OCI-LY7 (cell line): ENCODE measurements around the gene PAPLN. TPM values are rescaled to one million over a fixed set of nuclear protein-coding genes. Genes with fewer than 3 reads are reported as not detected.

ENCODE experiments used
- BruUV-seq: library from RNA; stranded (reverse); fragments of 400-500 nt; replicated peaks from 2 replicates; lab custom pipeline; 2021; lab: Mats Ljungman, UMichigan
- CTCF ChIA-PET: fragments of 300-600 bp; sonication (Branson Sonifier 250); formaldehyde crosslinking; loops from one replicate; lab custom pipeline; 2022; ENCODE audit warnings: antibody characterized with exemption; ENCODE audit not compliant: unreplicated experiment; lab: Charles Lee
- POLR2A ChIA-PET: fragments of 300-600 bp; sonication (Branson Sonifier 250); formaldehyde crosslinking; loops from one replicate; lab custom pipeline; 2022; ENCODE audit warnings: antibody characterized with exemption; lab: Charles Lee
- DNase-seq: peaks from one replicate; pipeline ENCODE4 v3.0.0-alpha.2; 2015; ENCODE audit warnings: low spot score
- H2AFZ ChIP-seq: fragments of 200-600 bp; sonication (generic), shearing (Covaris generic); 2 replicates; pipeline ENCODE4 v1.6.1; 2014; ENCODE audit warnings: mild to moderate bottlenecking, antibody characterized with exemption, low read length, moderate library complexity
- H3K27ac ChIP-seq: fragments of 200-600 bp; sonication (generic); 2 replicates; pipeline ENCODE4 v1.5.1; 2014; ENCODE audit warnings: mixed run types, low read depth, mild to moderate bottlenecking, moderate library complexity, low read length, inconsistent platforms; ENCODE audit not compliant: poor library complexity, severe bottlenecking
- H3K36me3 ChIP-seq: fragments of 200-600 bp; sonication (generic); 2 replicates; pipeline ENCODE4 v1.6.1; 2014; ENCODE audit warnings: mild to moderate bottlenecking, antibody characterized with exemption, low read length, moderate library complexity, mixed read lengths; ENCODE audit not compliant: insufficient read depth
- H3K4me1 ChIP-seq: fragments of 200-600 bp; sonication (generic); 2 replicates; pipeline ENCODE4 v1.5.1; 2014; ENCODE audit warnings: mild to moderate bottlenecking, low read length; ENCODE audit not compliant: insufficient read depth, poor library complexity, severe bottlenecking
- H3K4me2 ChIP-seq: fragments of 200-600 bp; sonication (generic); 2 replicates; pipeline ENCODE4 v1.6.1; 2014; ENCODE audit warnings: mild to moderate bottlenecking, low read length
- H3K4me3 ChIP-seq: fragments of 200-600 bp; sonication (generic); 2 replicates; pipeline ENCODE4 v1.5.1; 2014; ENCODE audit warnings: mild to moderate bottlenecking, low read depth, low read length; ENCODE audit not compliant: poor library complexity, severe bottlenecking
- H3K79me2 ChIP-seq: fragments of 200-600 bp; sonication (generic); 2 replicates; pipeline ENCODE4 v1.6.1; 2016; ENCODE audit warnings: low read depth, mild to moderate bottlenecking, low read length, moderate library complexity, mixed read lengths; ENCODE audit not compliant: insufficient read depth
- H3K9me2 ChIP-seq: fragments of 200-600 bp; sonication (generic); 2 replicates; pipeline ENCODE4 v1.6.1; 2016; ENCODE audit warnings: mild to moderate bottlenecking, low read length, mixed read lengths; ENCODE audit not compliant: insufficient read depth
- H3K9me3 ChIP-seq: fragments of 200-600 bp; sonication (generic); 2 replicates; pipeline ENCODE4 v1.6.1; 2014; ENCODE audit warnings: mild to moderate bottlenecking, mixed run types, low read length, mixed read lengths
- H4K20me1 ChIP-seq: fragments of 200-600 bp; sonication (generic); 2 replicates; pipeline ENCODE4 v1.6.1; 2014; ENCODE audit warnings: mild to moderate bottlenecking, antibody characterized with exemption, low read length, moderate library complexity, mixed read lengths; ENCODE audit not compliant: insufficient read depth
- CTCF ChIP-seq: fragments of 200-600 bp; sonication (generic); conservative IDR thresholded peaks from 2 replicates; pipeline ENCODE4 v1.5.1; 2014; ENCODE audit warnings: mild to moderate bottlenecking, antibody characterized with exemption, low read length, moderate library complexity, mixed read lengths
- EZH2phosphoT487 ChIP-seq: fragments of 200-600 bp; sonication (generic); IDR thresholded peaks from 2 replicates; pipeline ENCODE4 v1.6.1; 2018; ENCODE audit warnings: low read depth, borderline replicate concordance, mild to moderate bottlenecking, mixed run types, antibody characterized with exemption, low read length, moderate library complexity, mixed read lengths
- intact Hi-C: fragments of 100-400 bp; cut with micrococcal nuclease; formaldehyde crosslinking; loops from one replicate; pipeline ENCODE4 v1.10.0; 2022; ENCODE audit not compliant: unreplicated experiment
- total RNA-seq, 2 experiments: library from RNA; depleted of rRNA in 1 of 2; stranded (reverse); fragments of >200 nt in 1 of 2; shearing (Covaris generic) in 1 of 2; gene quantifications; 2 replicates each; pipeline ENCODE4 v1.2.3, GENCODE V29; 2014 to 2022

The PAPLN gene
- total RNA-seq, 2 experiments from 2014 or later: 4.0 to 9.0 TPM

GRCh38 chr14:73223049-73223448 lies 14.3 kb upstream of the PAPLN start:
- Histone ChIP-seq H3K79me2 (no peaks in the 10 kb centered on the region), H3K4me2 (peak overlapping the region; percentile 9; the same call in 1 of the 2 replicates), H3K4me1 (peaks cover 11% of the 10 kb centered on the region), H3K36me3 (peaks cover 37% of the 10 kb centered on the region), H3K9me2 (no peaks in the 10 kb centered on the region), H4K20me1 (no peaks in the 10 kb centered on the region), H3K9me3 (no peaks in the 10 kb centered on the region), H2AFZ (no peak overlapping the region), H3K27ac (no peak overlapping the region), H3K4me3 (no peak overlapping the region)
- no peak for TF ChIP-seq EZH2phosphoT487
- 0 out of 2 replicates have a peak, but pooled peaks have one; percentile 33 for TF ChIP-seq CTCF
- DNase-seq: peak; percentile 31
- no TSS peak for BruUV-seq
- CTCF ChIA-PET: no interaction called here
- intact Hi-C loops: no loop called here
- POLR2A ChIA-PET: interaction anchor here (0.7 to 1.4 kb wide), 4 partner anchors 8 to 267 kb away, joined by 3 to 5 read pairs (median 4); partner anchors contain the start of gene RIOX1

DNA sequence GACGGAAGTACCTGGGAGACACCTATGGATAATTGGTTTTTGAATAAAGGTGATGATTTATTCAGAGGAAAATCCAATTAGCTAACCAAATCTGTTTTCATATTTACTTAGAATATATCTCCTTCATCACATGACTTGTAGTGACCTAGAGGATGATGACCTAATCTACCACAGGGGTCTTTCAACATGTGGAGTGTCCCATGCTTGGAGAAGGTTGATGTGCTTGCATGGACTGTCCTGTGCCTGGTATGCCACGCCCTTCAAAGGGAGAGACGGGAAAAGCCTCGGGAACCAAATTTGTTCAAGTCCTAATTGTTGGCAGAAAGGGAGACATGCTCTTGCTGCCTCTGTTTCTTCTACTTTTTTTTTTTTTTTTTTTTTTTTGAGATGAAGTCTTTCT lies 11.8 kb upstream of the PAPLN start:
- POLR2A ChIA-PET: no interaction called here
- DNase-seq: no peak
- BruUV-seq: no TSS peak
- TF ChIP-seq CTCF (no peak), EZH2phosphoT487 (no peak)
- Histone ChIP-seq H4K20me1 (no peaks in the 10 kb centered on the region), H3K4me3 (no peak overlapping the region), H3K4me1 (peaks cover 11% of the 10 kb centered on the region), H3K4me2 (no peak overlapping the region), H3K9me2 (no peaks in the 10 kb centered on the region), H3K27ac (no peak overlapping the region), H3K9me3 (no peaks in the 10 kb centered on the region), H3K79me2 (no peaks in the 10 kb centered on the region), H3K36me3 (peaks cover 12% of the 10 kb centered on the region; the same call in 1 of the 2 replicates), H2AFZ (no peak overlapping the region)
- CTCF ChIA-PET: no interaction called here
- intact Hi-C loops: no loop called here

DNA sequence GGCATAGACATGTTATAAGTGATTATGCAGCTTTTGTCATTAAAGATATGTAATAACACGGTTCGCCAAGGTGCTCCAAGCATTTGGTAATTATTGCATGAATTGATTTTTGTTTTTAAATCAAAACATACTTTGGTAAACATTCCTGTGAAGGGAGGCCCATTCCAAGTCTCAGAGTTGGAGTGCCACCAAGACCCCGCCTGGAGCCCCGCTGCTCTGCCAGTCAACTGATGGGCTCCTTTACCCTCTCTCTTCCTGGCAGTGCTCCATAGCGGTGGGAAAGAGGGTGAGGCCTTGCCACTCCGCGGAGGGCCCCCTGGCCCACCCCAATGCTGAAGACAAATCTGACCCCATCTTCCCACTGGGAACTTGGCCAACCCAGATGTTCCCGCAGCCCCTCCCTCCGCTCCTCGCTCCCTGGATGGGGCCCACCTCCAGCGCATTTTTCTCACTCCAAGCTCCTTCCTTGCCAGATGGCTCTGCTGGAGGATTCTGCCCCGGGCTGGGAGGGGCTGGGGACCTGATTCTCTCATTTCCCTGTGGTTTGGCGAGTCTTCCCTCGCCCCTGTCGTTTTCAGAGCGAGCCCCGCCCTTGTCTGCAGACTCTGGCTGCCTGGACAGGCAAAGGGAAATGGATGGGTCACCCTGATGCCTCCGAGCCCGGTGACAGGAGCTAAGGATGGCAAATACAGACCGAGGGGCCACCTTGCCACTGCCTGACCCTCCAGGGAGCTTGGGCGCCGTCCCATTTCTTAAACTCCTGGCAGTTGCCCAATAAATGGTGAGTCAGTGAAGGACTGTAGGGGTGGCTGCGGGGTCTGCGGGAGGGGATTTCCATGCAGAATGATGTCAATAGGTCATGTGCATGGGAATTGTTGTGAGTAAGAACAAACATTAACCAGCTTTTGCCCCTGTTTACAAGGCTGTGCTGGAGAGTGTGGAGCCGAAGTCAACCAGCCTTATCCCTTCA lies 9.2 kb upstream of the PAPLN start:
- H2AFZ ChIP-seq: no peak overlapping the region
- POLR2A ChIA-PET: no interaction called here

More for the DNA sequence above, 9.2 kb upstream of the PAPLN start:
- BruUV-seq: no TSS peak
- TF ChIP-seq CTCF (no peak), EZH2phosphoT487 (no peak)
- no peaks in the 10 kb centered on the region for H3K36me3 ChIP-seq
- no peak for DNase-seq
- H3K4me1 ChIP-seq: peaks cover 4% of the 10 kb centered on the region
- no peak overlapping the region for H3K4me3 ChIP-seq
- H4K20me1 ChIP-seq: no peaks in the 10 kb centered on the region
- CTCF ChIA-PET: no interaction called here
- no peaks in the 10 kb centered on the region for H3K9me3 ChIP-seq
- intact Hi-C loops: no loop called here
- H3K9me2 ChIP-seq: no peaks in the 10 kb centered on the region
- no peaks in the 10 kb centered on the region for H3K79me2 ChIP-seq
- no peak overlapping the region for H3K4me2 ChIP-seq
- no peak overlapping the region for H3K27ac ChIP-seq
